GM12801 (cell line): ENCODE data around the gene MAB21L4.

Experiments
- CTCF ChIP-seq: IDR thresholded peaks from one replicate; pipeline ENCODE4 v1.5.1; 2011; ENCODE audit warnings: control low read depth; ENCODE audit not compliant: insufficient read length; ENCODE audit errors: extremely low read depth

MAB21L4 gene

DNA sequence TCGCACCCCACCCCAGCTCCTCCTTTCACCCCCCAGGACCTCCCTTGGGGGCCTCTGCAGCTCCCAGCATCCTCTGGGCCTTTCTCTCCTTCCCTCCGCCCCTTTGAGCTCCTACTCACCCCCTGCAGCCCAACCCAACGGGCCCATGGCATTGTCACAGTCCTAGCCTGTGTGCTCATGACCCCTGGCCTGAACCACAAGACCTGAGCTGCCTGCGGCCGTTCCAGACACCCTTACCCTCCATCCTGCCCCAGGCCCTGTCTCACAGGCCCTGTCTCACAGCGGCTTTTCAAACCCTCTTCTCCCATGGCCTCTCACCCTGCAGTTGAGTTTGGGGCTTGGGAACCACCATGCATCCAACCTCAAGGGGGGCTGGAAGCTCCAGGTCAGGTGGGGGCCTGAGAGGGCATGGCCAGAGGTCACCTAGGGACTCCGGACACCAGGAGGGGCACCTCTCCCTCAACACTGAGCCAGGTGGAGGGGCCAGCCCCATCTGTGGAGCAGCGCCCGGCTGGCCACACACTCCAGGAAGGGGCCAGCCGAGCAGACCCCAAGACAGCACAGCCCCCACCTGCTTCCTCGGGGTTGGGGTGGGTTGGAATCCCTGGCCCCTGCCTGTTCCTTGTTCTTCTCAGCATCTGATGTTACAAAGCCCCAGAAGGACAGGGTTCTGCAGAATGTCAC, 6.9 kb downstream of the MAB21L4 start:
- TF ChIP-seq CTCF = no peak

- no peak for TF ChIP-seq CTCF
Observed at GRCh38 chr2:240888130-240888889, 7.6 kb downstream of the MAB21L4 start.

- TF ChIP-seq CTCF = no peak
Observed at GRCh38 chr2:240887631-240888030, 8.3 kb downstream of the MAB21L4 start.

DNA sequence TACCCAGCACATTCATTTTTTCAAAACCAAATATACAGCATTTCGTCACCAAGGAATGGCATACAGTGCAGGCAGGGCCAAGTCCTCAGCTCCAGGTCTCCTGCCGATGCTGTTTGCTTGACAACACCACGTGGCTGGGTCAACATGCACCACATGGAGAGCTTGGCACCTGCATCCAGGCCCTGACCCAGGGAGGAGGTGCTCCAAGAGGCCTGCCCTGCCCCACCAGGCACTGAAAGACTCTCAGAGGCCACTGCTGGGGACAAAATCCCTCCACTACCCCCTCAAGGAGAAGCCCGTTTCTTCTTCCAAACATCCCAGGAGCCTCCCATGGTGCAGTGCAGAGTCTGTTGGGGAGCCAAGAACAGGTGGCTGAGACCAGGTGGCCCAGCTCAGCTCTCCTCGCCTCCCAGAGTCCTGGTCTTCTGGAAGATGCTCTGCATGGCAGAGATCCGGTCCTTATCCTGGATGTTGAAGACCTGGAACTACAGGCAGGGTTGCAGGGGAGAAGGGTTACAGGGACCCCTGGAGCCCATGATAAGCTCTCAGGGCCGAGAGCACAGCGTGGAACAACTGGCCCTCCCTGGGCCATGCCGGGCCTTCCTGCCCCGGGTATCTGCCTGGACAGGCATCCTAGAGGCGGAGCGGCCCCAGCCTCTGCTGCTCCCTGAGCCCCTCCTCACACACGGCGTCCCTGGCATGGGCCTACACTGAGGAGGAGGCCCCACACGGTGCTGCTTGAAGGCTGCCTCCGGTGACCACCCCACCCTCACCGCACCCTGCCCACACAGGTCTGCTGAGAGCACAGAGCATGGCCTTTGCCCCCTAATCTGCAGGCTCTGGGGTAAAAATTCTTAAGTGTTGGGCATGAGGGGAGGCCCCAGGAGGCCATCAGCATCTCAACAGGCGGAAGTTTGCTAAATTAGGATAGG, 9.0 kb downstream of the MAB21L4 start:
- no peak for TF ChIP-seq CTCF

DNA sequence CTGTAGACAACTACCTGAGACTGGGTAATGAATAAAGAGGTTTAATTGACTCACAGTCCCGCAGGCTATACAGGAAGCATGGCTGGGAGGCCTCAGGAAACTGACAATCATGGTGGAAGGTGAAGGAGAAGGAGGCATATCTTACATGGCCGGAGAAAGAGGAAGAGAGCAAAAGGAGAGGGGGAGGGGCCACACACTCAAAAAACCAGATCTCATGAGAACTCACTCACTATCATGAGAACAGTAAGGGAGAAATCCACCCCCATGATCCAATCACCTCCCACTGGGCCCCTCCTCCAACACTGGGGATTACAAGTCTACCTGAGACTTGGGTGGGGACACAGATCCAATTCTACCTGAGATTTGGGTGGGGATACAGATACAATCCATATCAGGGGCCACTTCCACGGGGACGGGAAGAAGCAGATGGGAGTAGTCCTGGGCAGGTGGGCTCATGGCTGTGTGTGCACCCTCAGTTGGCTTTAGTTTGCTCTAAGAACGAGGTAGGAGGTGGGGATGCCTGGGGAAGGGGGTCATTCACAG, 9.9 kb downstream of the MAB21L4 start:
- TF ChIP-seq CTCF = no peak

GRCh38 chr2:240885566-240885965, 10.4 kb downstream of the MAB21L4 start:
- no peak for TF ChIP-seq CTCF

- TF ChIP-seq CTCF = no peak
Observed at GRCh38 chr2:240884745-240885144, 11.2 kb downstream of the MAB21L4 start.
